AG04449 (cell line): Measurements from ENCODE around the gene HTT.

Experiments
- CTCF ChIA-PET: fragments of 350-600 bp; formaldehyde crosslinking; extraction: SDS; loops from one replicate; lab custom pipeline; 2021; ENCODE audit warnings: antibody characterized with exemption; lab: Yijun Ruan, JAX
- POLR2A ChIA-PET: fragments of 400-600, 350-600 bp; formaldehyde crosslinking; extraction: SDS; loops from one replicate; lab custom pipeline; 2020; ENCODE audit warnings: antibody characterized with exemption, inconsistent platforms; lab: Yijun Ruan, JAX
- DNase-seq: peaks from one replicate; pipeline ENCODE4 v3.0.0-alpha.2; 2010; ENCODE audit warnings: low read depth, low spot score
- H3K4me3 ChIP-seq: 2 replicates; pipeline ENCODE4 v1.5.1; 2011; ENCODE audit warnings: low read depth, mild to moderate bottlenecking, control low read depth, low read length
- TF ChIP-seq, protein P1 (sequence below): IDR thresholded peaks from one replicate; pipeline ENCODE4 v1.5.1; 2011; ENCODE audit warnings: mild to moderate bottlenecking, moderate library complexity, low read length, control low read depth, inconsistent platforms; ENCODE audit not compliant: insufficient read depth; ENCODE audit errors: missing control alignments

HTT gene

DNA sequence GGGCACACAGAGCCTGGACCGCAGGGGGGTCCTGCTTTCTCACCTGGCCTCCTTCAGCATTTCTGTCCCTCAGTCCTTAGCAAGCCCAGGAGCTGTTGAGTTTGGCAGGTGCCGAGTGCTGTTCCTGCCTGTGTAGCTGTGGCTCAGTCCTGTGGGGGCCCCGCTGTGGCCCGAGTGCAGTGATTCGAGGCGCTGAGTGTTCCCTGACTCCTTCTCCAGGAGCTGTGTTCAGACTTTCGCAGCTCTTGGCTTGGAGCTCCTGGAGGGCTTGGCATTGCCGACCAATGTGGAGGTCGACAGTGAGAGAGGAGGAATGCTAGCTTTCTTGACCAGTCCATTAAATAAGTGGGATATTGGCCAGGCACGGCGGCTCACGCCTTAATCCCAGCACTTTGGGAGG lies 124.4 kb downstream of the HTT start:
- TF ChIP-seq, protein P1, sequence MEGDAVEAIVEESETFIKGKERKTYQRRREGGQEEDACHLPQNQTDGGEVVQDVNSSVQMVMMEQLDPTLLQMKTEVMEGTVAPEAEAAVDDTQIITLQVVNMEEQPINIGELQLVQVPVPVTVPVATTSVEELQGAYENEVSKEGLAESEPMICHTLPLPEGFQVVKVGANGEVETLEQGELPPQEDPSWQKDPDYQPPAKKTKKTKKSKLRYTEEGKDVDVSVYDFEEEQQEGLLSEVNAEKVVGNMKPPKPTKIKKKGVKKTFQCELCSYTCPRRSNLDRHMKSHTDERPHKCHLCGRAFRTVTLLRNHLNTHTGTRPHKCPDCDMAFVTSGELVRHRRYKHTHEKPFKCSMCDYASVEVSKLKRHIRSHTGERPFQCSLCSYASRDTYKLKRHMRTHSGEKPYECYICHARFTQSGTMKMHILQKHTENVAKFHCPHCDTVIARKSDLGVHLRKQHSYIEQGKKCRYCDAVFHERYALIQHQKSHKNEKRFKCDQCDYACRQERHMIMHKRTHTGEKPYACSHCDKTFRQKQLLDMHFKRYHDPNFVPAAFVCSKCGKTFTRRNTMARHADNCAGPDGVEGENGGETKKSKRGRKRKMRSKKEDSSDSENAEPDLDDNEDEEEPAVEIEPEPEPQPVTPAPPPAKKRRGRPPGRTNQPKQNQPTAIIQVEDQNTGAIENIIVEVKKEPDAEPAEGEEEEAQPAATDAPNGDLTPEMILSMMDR: no peak
- ChIA-PET POLR2A (interaction anchor here (0.7 kb wide), 1 partner anchor 15 kb away, joined by 3 read pairs; no protein-coding TSS in a partner anchor), CTCF (interaction anchor here (0.7 to 1.5 kb wide), 4 partner anchors 92 to 282 kb away, joined by 3 to 4 read pairs (median 4); no protein-coding TSS in a partner anchor)
- no peak for DNase-seq
- no peak overlapping the region for H3K4me3 ChIP-seq

GRCh38 chr4:3199653-3200422 lies 125.4 kb downstream of the HTT start:
- H3K4me3 ChIP-seq: no peak overlapping the region
- ChIA-PET POLR2A (interaction anchor here (0.7 kb wide), 1 partner anchor 16 kb away, joined by 3 read pairs; no protein-coding TSS in a partner anchor), CTCF (interaction anchor here (1.0 kb wide), 1 partner anchor 93 kb away, joined by 3 read pairs; no protein-coding TSS in a partner anchor)
- TF ChIP-seq, protein P1: no peak
- no peak for DNase-seq

DNA sequence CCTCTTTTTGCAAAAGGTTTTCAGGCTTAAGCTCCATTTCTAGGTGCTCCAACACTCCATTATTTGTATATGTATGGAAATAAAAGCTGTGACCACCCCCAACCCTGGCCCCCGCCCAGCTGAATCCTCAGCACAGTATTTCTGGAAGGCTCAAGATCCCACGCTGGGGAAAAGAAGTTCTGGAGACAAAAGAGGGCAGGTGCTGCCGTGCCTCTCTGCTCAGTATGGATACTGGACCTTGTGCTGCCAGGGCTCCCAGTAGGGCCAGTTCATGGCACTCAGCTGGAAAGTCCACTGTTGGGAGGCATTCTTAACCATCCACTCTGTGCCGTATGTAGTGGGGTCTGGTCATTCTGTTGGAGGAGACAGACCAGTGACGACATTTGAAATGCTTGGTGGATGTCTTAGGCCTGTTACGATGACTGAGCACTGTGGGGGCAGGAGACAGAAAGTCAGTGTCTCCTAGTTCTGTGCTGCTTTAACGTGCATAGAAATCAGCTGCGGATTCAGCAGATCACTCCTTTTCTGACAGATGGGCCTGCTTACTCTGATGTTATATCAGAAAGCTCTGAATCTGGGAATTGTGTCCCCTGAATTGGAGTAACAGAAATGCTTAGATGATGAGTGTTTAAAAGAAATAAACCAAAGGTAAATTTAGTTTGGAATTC lies 126.1 kb downstream of the HTT start:
- ChIA-PET CTCF (interaction anchor here (0.9 to 2.1 kb wide), 4 partner anchors 8 to 280 kb away, joined by 3 to 12 read pairs (median 6); no protein-coding TSS in a partner anchor), POLR2A (no interaction called here)

GRCh38 chr4:3201718-3202702 lies 127.5 kb downstream of the HTT start:
- H3K4me3 ChIP-seq: no peak overlapping the region
- TF ChIP-seq, protein P1: no peak
- no peak for DNase-seq
- ChIA-PET POLR2A (interaction anchor here (0.7 kb wide), 1 partner anchor 11 kb away, joined by 3 read pairs; no protein-coding TSS in a partner anchor), CTCF (interaction anchor here (1.6 to 2.1 kb wide), 3 partner anchors 9 to 279 kb away, joined by 8 to 12 read pairs (median 10); no protein-coding TSS in a partner anchor)

More for the DNA sequence above, 126.1 kb downstream of the HTT start:
- TF ChIP-seq, protein P1: no peak
- no peak for DNase-seq
- no peak overlapping the region for H3K4me3 ChIP-seq

GRCh38 chr4:3202836-3203820 lies 128.6 kb downstream of the HTT start:
- TF ChIP-seq, protein P1: no peak
- CTCF ChIA-PET: interaction anchor here (1.1 to 2.0 kb wide), 4 partner anchors 10 to 277 kb away, joined by 3 to 10 read pairs (median 4); no protein-coding TSS in a partner anchor
- POLR2A ChIA-PET: no interaction called here
- H3K4me3 ChIP-seq: no peak overlapping the region
- no peak for DNase-seq
